ENCODE data around the gene OTOGL. TPM values are rescaled to one million over a fixed set of nuclear protein-coding genes. Genes with fewer than 3 reads are reported as not detected.

OTOGL gene
- total RNA-seq, 1 donor from 2014 or later: 0.32 TPM

DNA sequence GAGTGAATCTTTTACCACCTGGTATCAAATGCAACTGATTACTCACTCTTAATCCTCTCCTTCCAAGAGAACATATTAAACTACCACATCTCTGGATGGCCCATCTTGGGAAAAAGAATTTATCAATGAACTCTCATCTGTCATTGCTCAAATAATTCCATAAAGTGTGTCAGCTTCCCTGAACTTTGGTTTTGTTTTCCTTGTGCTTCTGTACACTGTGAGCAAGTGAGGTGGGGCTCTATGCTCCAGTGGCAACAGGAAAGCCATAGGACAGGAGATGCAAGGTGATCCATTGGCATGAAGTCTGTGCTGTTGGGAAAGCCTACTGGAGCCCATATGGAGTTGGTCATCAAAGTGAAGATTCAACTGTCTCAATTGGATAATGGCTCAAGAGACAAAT, 17.4 kb downstream of the OTOGL start:
- Histone ChIP-seq H3K9me3 (no peaks in the 10 kb centered on the region), H3K27me3 (ENCODE audit: low read depth) (no peaks in the 10 kb centered on the region), H3K27ac (no peak overlapping the region), H3K36me3 (no peaks in the 10 kb centered on the region), H3K4me3 (no peak overlapping the region), H3K4me1 (peaks cover 15% of the 10 kb centered on the region)
- ATAC-seq (no peak), DNase-seq (no peak)
- intact Hi-C loops (cut with DNase I): no loop called here
- TF ChIP-seq, protein P1, sequence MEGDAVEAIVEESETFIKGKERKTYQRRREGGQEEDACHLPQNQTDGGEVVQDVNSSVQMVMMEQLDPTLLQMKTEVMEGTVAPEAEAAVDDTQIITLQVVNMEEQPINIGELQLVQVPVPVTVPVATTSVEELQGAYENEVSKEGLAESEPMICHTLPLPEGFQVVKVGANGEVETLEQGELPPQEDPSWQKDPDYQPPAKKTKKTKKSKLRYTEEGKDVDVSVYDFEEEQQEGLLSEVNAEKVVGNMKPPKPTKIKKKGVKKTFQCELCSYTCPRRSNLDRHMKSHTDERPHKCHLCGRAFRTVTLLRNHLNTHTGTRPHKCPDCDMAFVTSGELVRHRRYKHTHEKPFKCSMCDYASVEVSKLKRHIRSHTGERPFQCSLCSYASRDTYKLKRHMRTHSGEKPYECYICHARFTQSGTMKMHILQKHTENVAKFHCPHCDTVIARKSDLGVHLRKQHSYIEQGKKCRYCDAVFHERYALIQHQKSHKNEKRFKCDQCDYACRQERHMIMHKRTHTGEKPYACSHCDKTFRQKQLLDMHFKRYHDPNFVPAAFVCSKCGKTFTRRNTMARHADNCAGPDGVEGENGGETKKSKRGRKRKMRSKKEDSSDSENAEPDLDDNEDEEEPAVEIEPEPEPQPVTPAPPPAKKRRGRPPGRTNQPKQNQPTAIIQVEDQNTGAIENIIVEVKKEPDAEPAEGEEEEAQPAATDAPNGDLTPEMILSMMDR (IDR thresholded peaks at IDR 0.05): no peak

DNA sequence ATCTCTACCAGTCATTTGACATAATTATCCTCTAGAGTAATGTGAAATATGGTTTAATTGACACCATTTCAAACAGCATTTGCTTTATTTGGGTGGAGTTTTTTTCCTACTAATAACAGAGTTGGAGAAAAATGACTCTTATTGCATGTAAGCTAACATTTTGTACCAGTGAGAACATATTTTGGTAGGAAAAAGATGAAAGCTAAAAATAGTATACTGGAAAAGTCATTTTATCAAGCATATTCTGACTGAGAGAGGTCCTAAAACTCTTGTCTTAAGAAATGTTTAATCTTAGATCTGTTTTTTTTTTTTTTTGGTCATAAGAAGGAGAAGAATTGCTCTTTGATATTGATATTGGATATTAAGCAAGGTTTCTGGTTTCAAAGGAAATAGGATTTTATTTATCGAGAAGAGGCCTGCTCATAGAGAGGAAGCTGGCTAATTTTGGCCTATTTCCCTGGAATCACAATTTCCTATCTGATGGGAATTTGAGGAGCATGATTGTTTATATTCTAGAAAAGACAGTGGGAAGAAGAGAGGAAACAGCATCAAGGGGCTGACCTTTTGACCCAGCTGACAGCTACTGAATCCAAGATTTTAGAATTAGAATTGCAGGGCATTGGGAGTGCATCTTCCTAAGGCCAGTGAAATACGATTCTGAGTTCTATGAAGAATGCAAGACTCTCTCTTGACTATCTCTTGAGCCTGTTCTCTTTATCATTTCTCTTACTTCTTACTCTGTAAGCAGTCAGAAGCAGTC, 19.4 kb downstream of the OTOGL start:
- H3K9me3 ChIP-seq: no peaks in the 10 kb centered on the region
- H3K36me3 ChIP-seq: no peaks in the 10 kb centered on the region
- no peaks in the 10 kb centered on the region for H3K27me3 ChIP-seq (ENCODE audit: low read depth)
- H3K4me1 ChIP-seq: peaks cover 15% of the 10 kb centered on the region
- ATAC-seq: no peak
- TF ChIP-seq, protein P1 (IDR thresholded peaks at IDR 0.05): no peak
- DNase-seq: no peak
- H3K27ac ChIP-seq: no peak overlapping the region
- intact Hi-C loops (cut with DNase I): no loop called here
- no peak overlapping the region for H3K4me3 ChIP-seq

DNA sequence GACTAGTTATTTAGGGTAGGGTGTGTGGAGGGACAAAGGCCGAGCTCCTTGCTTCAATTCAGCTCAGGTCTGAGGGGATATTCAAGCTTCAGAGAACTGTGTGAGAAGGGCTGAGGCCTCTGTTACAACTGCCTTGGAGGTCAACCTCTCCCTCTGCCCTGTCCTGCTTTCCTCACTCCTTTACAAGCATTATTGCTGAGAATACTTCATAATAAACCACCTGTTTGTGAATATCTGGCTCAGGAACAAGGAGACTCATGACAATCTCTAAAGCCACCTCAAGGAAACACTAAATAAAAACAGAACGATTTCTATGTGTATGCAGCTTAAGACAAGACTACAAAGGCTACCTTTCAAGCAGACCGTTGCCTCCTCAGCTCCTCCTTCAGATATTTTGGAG, 21.7 kb downstream of the OTOGL start:
- TF ChIP-seq, protein P1 (IDR thresholded peaks at IDR 0.05): no peak
- no peaks in the 10 kb centered on the region for H3K36me3 ChIP-seq
- H3K9me3 ChIP-seq: no peaks in the 10 kb centered on the region
- peaks cover 15% of the 10 kb centered on the region for H3K4me1 ChIP-seq
- DNase-seq (no peak), ATAC-seq (no peak)
- H3K27ac ChIP-seq: no peak overlapping the region
- H3K27me3 ChIP-seq (ENCODE audit: low read depth): no peaks in the 10 kb centered on the region
- intact Hi-C loops (cut with DNase I): no loop called here
- H3K4me3 ChIP-seq: no peak overlapping the region

DNA sequence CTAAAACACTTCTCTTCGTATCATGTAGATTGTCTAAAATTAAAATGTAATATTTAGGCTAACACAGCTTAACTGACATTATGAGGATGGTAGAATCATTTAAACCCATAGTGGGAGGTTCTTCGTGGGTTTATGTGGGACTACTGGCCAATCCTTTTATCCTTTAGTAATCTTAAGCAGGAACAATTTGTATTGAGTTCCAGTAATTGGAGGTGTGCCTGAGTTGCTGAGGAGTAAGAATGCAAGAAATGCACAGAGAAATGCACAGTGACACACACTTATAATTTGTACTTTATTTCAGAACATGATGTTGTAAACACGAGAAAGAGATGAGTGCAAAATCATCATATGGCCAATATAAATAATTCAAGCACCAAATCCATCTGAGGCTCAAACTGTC, 22.3 kb downstream of the OTOGL start:
- TF ChIP-seq, protein P1 (IDR thresholded peaks at IDR 0.05): no peak
- no peak for ATAC-seq
- intact Hi-C loops (cut with DNase I): no loop called here

DNA sequence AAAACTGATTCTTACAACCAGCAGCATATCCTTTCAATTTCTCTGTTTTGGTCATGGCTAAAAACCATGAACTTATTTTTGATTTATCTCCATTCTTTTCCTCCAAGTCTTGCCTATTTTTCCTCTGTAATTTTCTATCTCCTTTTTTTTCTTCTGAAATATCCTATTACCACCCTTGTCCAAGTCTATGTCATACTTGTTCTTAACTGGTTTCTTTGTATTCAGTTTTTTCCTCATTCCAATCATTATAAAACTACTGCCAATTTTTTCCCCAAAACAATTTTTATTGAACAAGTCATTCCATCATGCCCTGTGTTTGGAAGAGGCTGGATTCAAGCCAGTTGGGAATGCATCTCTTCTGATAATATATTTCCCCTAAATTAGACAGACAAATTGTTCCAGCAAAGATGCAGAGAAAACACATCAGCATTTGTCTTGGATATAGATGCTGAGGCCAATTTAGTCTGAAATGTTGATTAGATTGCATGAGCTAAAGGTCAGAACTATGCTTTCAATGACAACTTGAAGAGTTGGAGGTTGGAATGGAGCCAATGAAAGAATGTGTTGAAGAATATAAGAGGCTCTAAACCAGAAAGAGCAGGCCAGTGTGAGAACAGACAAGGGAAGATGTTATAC, 30.7 kb downstream of the OTOGL start:
- H3K27me3 ChIP-seq (ENCODE audit: low read depth): no peaks in the 10 kb centered on the region
- H3K9me3 ChIP-seq: no peaks in the 10 kb centered on the region
- H3K27ac ChIP-seq: no peak overlapping the region
- TF ChIP-seq, protein P1 (IDR thresholded peaks at IDR 0.05): no peak
- no peaks in the 10 kb centered on the region for H3K4me1 ChIP-seq
- H3K36me3 ChIP-seq: no peaks in the 10 kb centered on the region
- no peak for DNase-seq
- no peak for ATAC-seq
- H3K4me3 ChIP-seq: no peak overlapping the region
- intact Hi-C loops (cut with DNase I): no loop called here

More for the DNA sequence above, 22.3 kb downstream of the OTOGL start:
- Histone ChIP-seq H3K27me3 (ENCODE audit: low read depth) (no peaks in the 10 kb centered on the region), H3K4me1 (peaks cover 15% of the 10 kb centered on the region), H3K36me3 (no peaks in the 10 kb centered on the region), H3K9me3 (no peaks in the 10 kb centered on the region), H3K27ac (no peak overlapping the region), H3K4me3 (no peak overlapping the region)
- DNase-seq: no peak

All from lower lobe of right lung (tissue), 2 donors.